Activated CD4-positive, CD25-positive, alpha-beta regulatory T cell treated with anti-CD3 and anti-CD28 coated beads, Interleukin-2, amount 50 U/mL, for 16 hours (primary cell): Measurements from ENCODE around the gene DND1.
"Not testable (repeated sequence)": the region's sequence is repeated elsewhere in the genome, so short reads cannot be mapped to it uniquely, and the experiment has no call there.

Source experiments
- DNase-seq: peaks from one replicate; pipeline ENCODE4 v3.0.0-alpha.2; 2020; ENCODE audit warnings: low read depth, low spot score

The DND1 gene

GRCh38 chr5:140631036-140631417 lies 42.3 kb downstream of the DND1 start:
- no peak for DNase-seq

- DNase-seq: no peak
Measured at GRCh38 chr5:140630292-140631035, 42.9 kb downstream of the DND1 start.

DNA sequence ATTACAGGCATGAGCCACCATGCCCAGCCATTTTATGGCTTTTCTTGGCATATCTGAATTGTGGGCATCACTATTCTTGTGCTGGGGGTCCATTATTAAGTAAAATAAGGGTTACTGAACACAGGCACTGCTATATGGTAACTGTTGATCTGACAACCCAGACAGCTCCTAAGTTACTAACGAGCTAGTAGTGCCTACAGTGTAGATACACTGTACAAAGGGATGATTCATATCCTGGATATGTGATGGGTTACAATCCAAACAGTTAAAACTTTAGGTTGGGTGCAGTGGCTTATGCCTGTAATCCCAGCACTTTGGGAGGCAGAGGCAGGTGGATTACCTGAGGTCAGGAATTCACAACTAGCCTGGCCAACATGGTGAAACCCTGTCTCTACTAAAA lies 44.7 kb downstream of the DND1 start:
- no peak for DNase-seq

GRCh38 chr5:140627972-140628371 lies 45.4 kb downstream of the DND1 start:
- no peak for DNase-seq

DNA sequence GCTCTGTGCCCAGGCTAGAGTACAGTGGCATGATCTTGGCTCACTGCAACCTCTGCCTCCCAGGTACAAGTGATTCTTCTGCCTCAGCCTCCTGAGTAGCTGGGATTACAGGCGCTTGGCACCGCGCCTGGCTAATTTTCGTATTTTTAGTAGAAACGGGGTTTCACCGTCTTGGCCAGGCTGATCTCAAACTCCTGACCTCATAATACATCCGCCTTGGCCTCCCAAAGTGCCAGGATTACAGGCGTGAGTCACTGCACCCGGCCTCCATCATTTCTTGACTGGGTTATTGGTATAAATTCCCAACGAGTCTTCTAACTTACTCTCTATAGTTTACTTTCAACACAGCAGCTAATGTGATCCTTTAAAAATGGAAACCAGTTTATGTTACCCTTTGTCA lies 48.5 kb downstream of the DND1 start:
- not testable (repeated sequence) for DNase-seq

DNA sequence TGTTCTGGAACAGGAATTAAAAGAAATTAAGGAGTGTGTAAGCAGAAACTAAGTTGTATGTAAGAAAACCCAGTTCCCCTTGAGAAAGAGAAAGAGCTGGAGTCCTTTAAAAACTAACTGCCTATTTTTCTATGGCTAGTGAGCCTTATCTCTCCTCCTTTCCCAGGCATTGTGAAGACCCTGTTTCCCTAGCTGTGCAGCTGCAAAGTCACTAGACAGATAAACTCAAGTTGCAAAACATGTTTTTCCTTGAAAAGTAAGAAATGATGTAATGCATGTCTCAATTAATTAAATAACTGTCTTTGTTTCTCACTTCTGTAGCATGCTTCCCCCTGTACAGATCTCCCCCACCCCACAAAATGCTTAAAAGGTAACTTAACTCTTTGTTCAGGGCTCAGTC lies 50.3 kb downstream of the DND1 start:
- not testable (repeated sequence) for DNase-seq

- DNase-seq: no peak
Measured at GRCh38 chr5:140622301-140622700, 51.1 kb downstream of the DND1 start.
